COR-L47 (cell line): ENCODE data around the gene C2orf68.
A peak's percentile ranks its signal among the peaks of the same experiment; 100 is the strongest.
"Not testable (repeated sequence)": the region's sequence is repeated elsewhere in the genome, so short reads cannot be mapped to it uniquely, and the experiment has no call there.

Source experiments
- DNase-seq: peaks from one replicate; lab custom pipeline; 2025; lab: John Stamatoyannopoulos, UW

Gene C2orf68, protein sequence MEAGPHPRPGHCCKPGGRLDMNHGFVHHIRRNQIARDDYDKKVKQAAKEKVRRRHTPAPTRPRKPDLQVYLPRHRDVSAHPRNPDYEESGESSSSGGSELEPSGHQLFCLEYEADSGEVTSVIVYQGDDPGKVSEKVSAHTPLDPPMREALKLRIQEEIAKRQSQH

GRCh38 chr2:85611705-85612587 is at the start of gene C2orf68:
C2orf68 (minus strand) TSS chr2:85612066; CDS start chr2:85611984, 82 bp downstream.
- peak; percentile 89 for DNase-seq

- DNase-seq = no peak
Observed at GRCh38 chr2:85661139-85661858, 49.4 kb upstream of the C2orf68 start.

DNA sequence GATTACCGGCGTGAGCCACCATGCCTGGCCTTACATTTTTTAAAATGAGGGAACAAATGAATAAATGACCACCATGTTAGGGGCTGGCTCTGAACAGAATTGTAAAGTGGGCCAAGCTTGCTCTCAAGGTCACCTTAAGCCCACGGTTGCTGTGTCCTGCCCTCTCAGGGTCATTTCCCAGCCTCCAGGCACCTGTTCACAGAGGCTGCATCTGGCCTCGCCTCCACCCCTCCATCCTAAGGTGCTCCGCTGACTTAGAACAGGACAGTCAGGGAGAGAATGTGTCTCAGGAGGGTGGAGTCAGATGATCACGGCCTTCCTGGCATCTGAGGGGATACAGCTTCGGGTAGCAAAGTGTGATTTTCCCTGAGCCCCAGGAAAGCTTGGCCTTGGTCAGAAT is 48.9 kb upstream of the C2orf68 start:
- no peak for DNase-seq

- not testable (repeated sequence) for DNase-seq
Observed at GRCh38 chr2:85660301-85660700, 48.4 kb upstream of the C2orf68 start.

DNA sequence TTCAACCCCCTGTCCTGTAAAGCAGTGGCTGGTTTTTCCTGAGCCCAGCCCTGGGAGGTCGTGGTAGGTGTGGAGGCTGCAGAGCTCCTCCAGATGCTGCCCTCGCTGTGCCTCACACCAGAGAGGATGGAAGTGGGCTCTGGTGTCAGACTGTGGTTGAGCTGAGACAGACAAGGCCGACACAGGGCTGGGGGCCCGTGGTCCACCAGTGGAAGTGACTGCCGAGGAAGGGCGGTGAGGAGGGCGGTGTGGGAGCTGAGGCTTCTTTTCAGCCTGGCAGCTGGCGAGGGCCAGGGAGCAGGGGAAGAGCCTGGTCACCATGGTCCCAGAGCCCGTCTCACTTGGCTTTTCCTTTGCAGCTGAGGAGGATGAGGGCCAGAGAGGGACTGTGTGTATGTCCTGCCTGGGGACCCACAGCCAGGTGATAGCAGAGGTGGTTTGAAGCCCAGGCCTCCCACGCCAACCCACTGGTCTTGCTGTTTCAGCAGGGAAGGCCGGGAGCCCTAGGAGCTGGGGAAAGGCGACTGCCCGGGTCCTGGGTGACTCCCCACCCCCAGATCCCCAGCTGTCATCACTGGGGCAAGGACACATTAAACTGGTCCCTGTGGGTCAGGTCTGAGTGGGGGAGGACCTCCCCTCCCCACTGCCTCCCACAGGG is 47.6 kb upstream of the C2orf68 start:
- no peak for DNase-seq

- not testable (repeated sequence) for DNase-seq
Observed at GRCh38 chr2:85657399-85657798, 45.5 kb upstream of the C2orf68 start.

- DNase-seq = no peak
Observed at GRCh38 chr2:85656468-85656867, 44.6 kb upstream of the C2orf68 start.

DNA sequence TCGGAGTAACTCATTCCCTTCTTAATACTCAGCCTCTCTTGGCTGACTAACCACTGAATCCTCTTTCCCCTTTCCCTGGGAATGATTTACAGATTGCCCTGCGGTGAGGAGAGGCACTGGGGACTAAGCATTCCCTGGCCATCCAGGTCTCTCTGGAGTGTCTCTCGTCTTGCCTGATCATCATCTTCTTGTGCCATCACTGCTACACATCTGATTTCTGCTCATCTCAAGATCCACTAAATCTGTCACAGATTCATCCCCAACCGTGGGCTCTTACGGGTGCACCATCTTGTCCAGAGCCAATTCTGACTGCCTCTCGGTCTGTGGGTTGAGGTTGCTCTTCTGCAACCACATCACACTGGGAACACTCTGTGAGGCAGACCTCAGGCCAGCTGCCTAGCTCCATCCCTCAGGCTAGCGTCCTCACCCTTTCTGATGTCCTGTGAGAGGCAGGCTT is 44.1 kb upstream of the C2orf68 start:
- DNase-seq = no peak

GRCh38 chr2:85653996-85654395 is 42.1 kb upstream of the C2orf68 start:
- no peak for DNase-seq

DNA sequence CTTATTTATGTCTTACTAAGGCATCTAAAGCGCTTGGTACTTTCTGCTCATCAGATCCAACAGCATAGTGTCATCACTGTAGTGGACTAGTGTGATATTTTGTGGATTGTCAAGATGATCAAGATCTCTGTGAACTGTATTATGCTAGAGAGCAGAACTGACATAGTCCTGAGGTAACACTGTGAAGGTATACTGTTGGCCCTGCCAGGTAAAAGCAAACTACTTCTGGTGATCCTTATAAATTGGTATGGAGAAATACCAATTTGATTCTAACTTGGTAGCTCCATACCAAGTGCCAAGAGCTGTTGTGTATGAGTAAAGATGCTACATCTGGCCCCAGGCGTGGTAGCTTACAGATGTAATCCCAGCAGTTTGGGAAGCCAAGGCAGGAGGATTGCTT is 40.2 kb upstream of the C2orf68 start:
- no peak for DNase-seq

- DNase-seq = no peak
Observed at GRCh38 chr2:85651097-85651496, 39.2 kb upstream of the C2orf68 start.

GRCh38 chr2:85650456-85650855 is 38.6 kb upstream of the C2orf68 start:
- DNase-seq = no peak

- no peak for DNase-seq
Observed at GRCh38 chr2:85649201-85650190, 37.6 kb upstream of the C2orf68 start.

GRCh38 chr2:85648619-85649018 is 36.8 kb upstream of the C2orf68 start:
- no peak for DNase-seq

- no peak for DNase-seq
Observed at GRCh38 chr2:85647823-85648526, 36.1 kb upstream of the C2orf68 start.

DNA sequence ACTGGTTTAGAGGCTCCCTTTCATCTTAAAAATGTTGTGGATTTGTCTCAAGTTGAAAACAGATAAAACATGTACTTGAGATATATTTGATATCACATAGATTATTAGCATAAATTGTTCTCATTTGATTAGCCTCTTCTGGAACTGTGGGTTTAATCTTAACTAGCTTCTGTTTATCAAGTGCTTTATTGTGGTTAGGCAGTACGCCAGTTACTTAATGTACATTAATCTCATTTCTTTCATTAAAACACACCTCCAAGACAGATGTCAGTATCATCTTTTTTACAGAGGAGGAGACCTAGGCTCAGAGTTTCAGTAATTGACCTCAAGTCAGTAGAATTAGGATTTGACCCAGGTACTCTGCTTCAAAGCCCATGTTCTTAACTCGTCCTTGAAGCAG is 34.3 kb upstream of the C2orf68 start:
- DNase-seq = no peak

GRCh38 chr2:85644909-85645308 is 33.0 kb upstream of the C2orf68 start:
- DNase-seq = no peak

DNA sequence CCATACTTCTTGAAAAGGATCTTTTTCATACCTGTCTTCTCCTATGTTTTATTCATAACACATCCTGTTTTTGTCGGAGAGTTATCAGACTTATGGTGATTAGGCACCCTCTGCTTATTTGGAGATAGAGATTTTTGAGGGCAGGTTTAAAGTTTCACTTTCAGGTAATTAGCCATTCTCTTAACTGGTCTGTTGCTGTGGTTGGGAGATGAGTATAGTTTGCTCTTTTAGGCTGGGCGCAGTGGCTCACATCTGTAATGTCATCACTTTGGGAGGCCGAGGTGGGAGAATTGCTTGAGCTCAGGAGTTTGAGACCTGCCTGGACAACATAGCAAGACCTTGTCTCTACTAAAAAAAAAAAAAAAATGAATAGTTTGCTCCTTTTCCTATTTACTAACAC is 30.9 kb upstream of the C2orf68 start:
- no peak for DNase-seq

GRCh38 chr2:85635636-85636035 is 23.8 kb upstream of the C2orf68 start:
- DNase-seq = no peak

DNA sequence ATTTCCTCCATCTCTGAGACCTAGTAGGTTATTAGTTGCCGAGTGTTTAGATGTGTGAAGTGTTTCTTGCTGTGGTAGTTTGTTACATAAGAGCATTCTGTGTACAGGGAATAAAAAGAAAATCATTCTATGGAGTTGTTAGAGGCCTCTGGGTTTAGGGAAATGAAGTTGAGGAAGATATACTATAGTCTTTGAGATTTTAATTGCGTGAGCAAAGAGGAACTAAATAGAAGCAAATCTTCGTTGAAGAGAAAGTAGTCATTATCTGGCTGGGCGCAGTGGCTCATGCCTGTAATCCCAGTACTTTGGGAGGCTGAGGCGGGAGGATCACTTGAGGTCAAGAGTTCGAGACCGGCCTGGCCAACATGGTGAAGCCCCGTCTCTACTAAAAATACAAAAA is 23.1 kb upstream of the C2orf68 start:
- DNase-seq = no peak
